ENCODE data around the gene SLC13A3. TPM values are rescaled to one million over a fixed set of nuclear protein-coding genes. Genes with fewer than 3 reads are reported as not detected.
A peak's percentile ranks its signal among the peaks of the same experiment; 100 is the strongest.

The SLC13A3 gene
- polyA plus RNA-seq, 1 donor = 3.7 TPM

- no CpG with 5 or more reads among the region's 5 CpGs for WGBS (ENCODE audit: insufficient coverage, low lambda C conversion rate)
Measured at GRCh38 chr20:46570956-46571355, 80.3 kb downstream of the SLC13A3 start.

DNA sequence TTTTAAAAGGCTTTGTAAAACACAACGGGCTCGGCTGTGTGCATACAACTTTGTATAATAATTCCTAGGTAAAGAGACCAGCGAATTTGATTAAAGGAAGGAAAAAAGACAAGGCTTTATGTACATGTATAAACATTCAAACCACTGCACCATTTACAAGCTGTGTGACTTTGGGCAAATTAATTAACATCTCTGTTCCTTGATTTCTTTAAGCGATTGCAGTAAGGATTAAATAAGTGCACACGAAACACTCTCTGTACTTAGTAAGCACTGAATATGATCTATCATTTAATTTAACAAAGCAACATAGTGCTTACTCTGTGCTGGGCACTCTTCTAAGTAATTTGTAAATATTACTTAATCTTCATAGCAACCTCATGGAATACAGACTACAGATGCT is 81.3 kb downstream of the SLC13A3 start:
- no peak for DNase-seq
- Histone ChIP-seq H3K27ac (ENCODE audit: low read length) (no peak overlapping the region), H3K36me3 (ENCODE audit: control insufficient read depth, insufficient read depth, low read length) (no peaks in the 10 kb centered on the region), H3K27me3 (ENCODE audit: control insufficient read depth, insufficient read depth, low read length) (no peaks in the 10 kb centered on the region), H3K9me3 (ENCODE audit: control insufficient read depth, low read depth, low read length) (no peaks in the 10 kb centered on the region), H3K4me1 (ENCODE audit: control insufficient read depth, insufficient read depth, low read length) (no peaks in the 10 kb centered on the region), H3K4me3 (ENCODE audit: low read length) (no peak overlapping the region)
- 100% methylated on average over 3 of the region's 5 CpGs for whole genome bisulfite sequencing (ENCODE audit: insufficient coverage, low lambda C conversion rate)

More at GRCh38 chr20:46570956-46571355, 80.3 kb downstream of the SLC13A3 start:
- no peaks in the 10 kb centered on the region for H3K27me3 ChIP-seq (ENCODE audit: control insufficient read depth, insufficient read depth, low read length)
- H3K9me3 ChIP-seq (ENCODE audit: control insufficient read depth, low read depth, low read length) = no peaks in the 10 kb centered on the region
- no peaks in the 10 kb centered on the region for H3K36me3 ChIP-seq (ENCODE audit: control insufficient read depth, insufficient read depth, low read length)
- H3K4me3 ChIP-seq (ENCODE audit: low read length) = no peak overlapping the region
- H3K27ac ChIP-seq (ENCODE audit: low read length) = no peak overlapping the region
- no peaks in the 10 kb centered on the region for H3K4me1 ChIP-seq (ENCODE audit: control insufficient read depth, insufficient read depth, low read length)
- no peak for DNase-seq

DNA sequence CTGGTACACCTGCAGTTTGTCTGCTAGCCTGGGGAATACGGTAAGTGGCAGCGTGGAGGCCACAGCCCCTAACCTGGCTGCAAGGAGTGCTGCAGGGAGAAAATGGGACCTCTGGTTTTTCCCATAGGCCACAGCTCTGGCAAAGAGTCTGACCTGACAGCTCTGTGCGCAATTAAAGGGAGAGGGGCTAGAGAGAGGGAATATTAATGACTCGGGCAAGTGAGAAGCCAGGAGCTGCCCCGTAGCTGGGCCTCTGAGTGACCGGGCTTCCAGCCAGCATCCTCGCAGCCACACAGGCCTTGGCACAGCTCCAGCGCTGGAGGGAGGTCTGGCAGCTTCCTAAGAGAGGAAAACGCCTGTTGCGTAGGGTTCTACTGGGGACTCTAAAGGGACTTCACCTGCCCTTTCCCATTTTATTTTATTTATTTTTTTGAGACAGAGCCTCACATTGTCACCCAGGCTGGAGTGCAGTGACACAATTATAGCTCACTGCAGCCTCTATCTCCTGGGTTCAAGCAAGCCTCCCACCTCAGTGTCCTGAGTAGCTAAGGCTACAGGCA is 82.6 kb downstream of the SLC13A3 start:
- Histone ChIP-seq H3K27ac (ENCODE audit: low read length) (no peak overlapping the region), H3K4me3 (ENCODE audit: low read length) (no peak overlapping the region), H3K27me3 (ENCODE audit: control insufficient read depth, insufficient read depth, low read length) (no peaks in the 10 kb centered on the region), H3K4me1 (ENCODE audit: control insufficient read depth, insufficient read depth, low read length) (no peaks in the 10 kb centered on the region), H3K9me3 (ENCODE audit: control insufficient read depth, low read depth, low read length) (no peaks in the 10 kb centered on the region), H3K36me3 (ENCODE audit: control insufficient read depth, insufficient read depth, low read length) (no peaks in the 10 kb centered on the region)
- no CpG with 5 or more reads among the region's 10 CpGs for WGBS (ENCODE audit: insufficient coverage, low lambda C conversion rate)
- DNase-seq = peak; percentile 44 to 52

DNA sequence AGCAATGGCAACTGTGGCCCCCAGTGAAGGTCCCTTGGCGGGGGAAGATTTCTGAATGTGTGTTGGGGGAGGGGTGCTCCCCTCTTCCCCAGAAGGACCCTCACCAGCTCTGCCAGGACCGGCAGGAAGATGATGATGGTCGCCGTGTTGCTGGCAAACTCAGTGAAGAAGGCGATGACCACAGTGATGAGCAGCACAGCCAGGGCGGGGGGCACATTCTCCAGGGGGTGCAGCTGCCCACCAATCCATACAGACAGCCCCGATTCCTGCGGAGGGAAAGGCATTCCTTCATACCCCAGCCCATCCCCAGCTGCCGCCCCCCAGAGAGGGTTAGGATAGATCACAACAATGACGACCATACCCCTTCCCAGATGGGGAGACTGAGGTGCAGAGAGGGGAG is 85.1 kb downstream of the SLC13A3 start:
- Histone ChIP-seq H3K4me3 (ENCODE audit: low read length) (no peak overlapping the region), H3K4me1 (ENCODE audit: control insufficient read depth, insufficient read depth, low read length) (peaks cover 5% of the 10 kb centered on the region), H3K36me3 (ENCODE audit: control insufficient read depth, insufficient read depth, low read length) (no peaks in the 10 kb centered on the region), H3K27ac (ENCODE audit: low read length) (no peak overlapping the region), H3K27me3 (ENCODE audit: control insufficient read depth, insufficient read depth, low read length) (no peaks in the 10 kb centered on the region), H3K9me3 (ENCODE audit: control insufficient read depth, low read depth, low read length) (no peaks in the 10 kb centered on the region)
- DNase-seq = no peak
- no CpG with 5 or more reads among the region's 10 CpGs for WGBS (ENCODE audit: insufficient coverage, low lambda C conversion rate)

- Histone ChIP-seq H3K4me3 (ENCODE audit: low read length) (no peak overlapping the region), H3K9me3 (ENCODE audit: control insufficient read depth, low read depth, low read length) (no peaks in the 10 kb centered on the region), H3K27me3 (ENCODE audit: control insufficient read depth, insufficient read depth, low read length) (no peaks in the 10 kb centered on the region), H3K27ac (ENCODE audit: low read length) (no peak overlapping the region), H3K36me3 (ENCODE audit: control insufficient read depth, insufficient read depth, low read length) (no peaks in the 10 kb centered on the region), H3K4me1 (ENCODE audit: control insufficient read depth, insufficient read depth, low read length) (peaks cover 5% of the 10 kb centered on the region)
- peak; percentile 54 to 65 for DNase-seq
- WGBS (ENCODE audit: insufficient coverage, low lambda C conversion rate) = no CpG with 5 or more reads among the region's 7 CpGs
Measured at GRCh38 chr20:46564241-46564957, 86.9 kb downstream of the SLC13A3 start.

DNA sequence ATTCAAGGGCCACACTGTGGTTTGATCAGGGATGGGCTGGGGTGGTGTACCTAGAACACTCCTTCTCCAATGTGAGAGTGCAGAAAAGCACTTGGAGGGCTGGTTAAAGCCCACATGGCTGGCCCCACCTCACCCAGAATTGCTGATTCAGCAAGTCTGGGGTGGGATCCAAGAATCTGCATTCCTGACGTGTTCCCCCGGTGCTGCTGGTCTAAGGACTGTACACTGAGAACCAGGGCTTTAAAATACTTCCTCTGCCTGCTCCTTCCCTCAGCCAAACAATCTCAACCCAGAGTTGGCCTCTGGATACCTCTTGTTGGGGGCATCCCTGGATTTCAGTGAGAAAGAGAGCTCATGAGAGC is 87.4 kb downstream of the SLC13A3 start:
- WGBS (ENCODE audit: insufficient coverage, low lambda C conversion rate) = no CpG with 5 or more reads among the region's 2 CpGs
- DNase-seq = no peak

DNA sequence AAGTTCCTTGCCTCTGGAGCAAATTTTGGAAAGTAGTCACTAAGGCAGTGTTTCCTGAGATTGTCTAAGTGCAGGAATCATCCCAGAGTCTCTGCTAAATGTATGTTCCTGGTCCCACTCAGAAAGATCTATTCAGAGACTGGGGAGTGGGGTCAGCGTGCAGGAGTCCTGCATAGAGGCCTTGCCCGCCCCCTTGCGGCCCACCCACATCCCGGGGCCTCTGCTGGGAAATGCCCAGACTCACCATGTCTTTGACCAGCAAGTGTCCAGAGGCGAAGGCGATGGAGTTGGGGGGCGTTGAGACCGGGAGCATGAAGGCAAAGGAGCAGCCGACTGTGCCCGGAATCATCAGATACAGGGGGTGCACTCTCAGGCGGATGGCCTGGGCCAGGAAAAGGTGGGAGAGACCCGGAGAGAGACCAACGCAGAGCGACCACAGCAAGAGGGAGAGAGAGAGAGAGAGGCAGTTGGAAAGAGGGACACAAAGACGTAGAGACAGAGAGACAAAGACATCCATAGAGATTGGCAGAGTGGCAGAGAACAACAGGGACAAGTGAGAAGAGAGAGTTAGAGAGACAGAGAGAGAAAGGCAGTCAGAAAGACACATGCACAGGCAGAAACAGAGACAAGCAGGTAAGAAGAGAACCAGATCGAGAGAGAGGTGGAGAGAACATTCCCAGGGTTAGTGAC is 87.9 kb downstream of the SLC13A3 start:
- Histone ChIP-seq H3K4me3 (ENCODE audit: low read length) (no peak overlapping the region), H3K4me1 (ENCODE audit: control insufficient read depth, insufficient read depth, low read length) (peaks cover 5% of the 10 kb centered on the region)
- DNase-seq = no peak

More for the DNA sequence above, 87.4 kb downstream of the SLC13A3 start:
- no peaks in the 10 kb centered on the region for H3K27me3 ChIP-seq (ENCODE audit: control insufficient read depth, insufficient read depth, low read length)
- no peak overlapping the region for H3K4me3 ChIP-seq (ENCODE audit: low read length)
- H3K36me3 ChIP-seq (ENCODE audit: control insufficient read depth, insufficient read depth, low read length) = no peaks in the 10 kb centered on the region
- peaks cover 5% of the 10 kb centered on the region for H3K4me1 ChIP-seq (ENCODE audit: control insufficient read depth, insufficient read depth, low read length)
- no peak overlapping the region for H3K27ac ChIP-seq (ENCODE audit: low read length)
- no peaks in the 10 kb centered on the region for H3K9me3 ChIP-seq (ENCODE audit: control insufficient read depth, low read depth, low read length)

DNA sequence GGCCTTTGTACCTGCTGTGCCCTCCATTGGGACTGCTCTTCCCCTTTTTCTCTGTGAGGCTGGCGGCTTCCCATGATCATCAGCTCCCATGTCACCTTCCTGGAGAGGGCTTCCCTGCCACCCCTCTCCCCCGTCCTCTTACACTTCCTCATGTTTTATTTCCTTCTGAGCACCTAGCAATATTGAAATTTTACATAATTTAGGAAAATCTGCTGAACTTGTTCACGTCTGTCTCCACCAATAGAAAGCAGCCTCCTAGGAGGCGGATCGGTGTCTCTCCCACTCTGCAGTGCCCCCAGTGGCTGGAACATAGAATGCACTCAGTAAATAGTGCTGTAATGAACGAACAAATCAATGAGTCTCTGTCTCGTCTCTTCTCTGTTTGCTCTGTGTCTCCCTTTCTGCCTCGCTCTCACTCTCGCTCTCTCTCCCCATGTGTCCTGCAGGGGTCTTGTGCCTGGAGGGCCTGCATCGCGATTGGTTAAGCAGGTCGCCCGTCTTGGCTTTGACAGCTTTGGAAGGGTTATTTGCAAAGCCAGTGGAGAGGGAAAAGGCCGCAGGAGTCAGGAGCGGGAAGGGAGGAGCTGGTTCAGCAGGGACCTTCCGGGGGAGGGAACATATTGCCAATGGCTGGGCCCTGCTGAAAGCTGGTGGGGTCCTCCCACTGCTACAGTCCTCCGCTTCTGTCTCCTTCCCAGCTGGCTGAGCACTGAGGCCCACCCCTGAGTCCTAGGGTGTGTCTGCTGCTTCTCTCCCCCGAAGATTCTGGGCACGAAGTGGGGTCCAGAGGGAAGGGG is 88.7 kb downstream of the SLC13A3 start:
- peak; percentile 69 to 83 for DNase-seq

More for the DNA sequence above, 87.9 kb downstream of the SLC13A3 start:
- Histone ChIP-seq H3K9me3 (ENCODE audit: control insufficient read depth, low read depth, low read length) (no peaks in the 10 kb centered on the region), H3K27ac (ENCODE audit: low read length) (peak overlapping the region; percentile 64), H3K36me3 (ENCODE audit: control insufficient read depth, insufficient read depth, low read length) (no peaks in the 10 kb centered on the region), H3K27me3 (ENCODE audit: control insufficient read depth, insufficient read depth, low read length) (no peaks in the 10 kb centered on the region)
- 94% methylated on average over 4 of the region's 16 CpGs for WGBS (ENCODE audit: insufficient coverage, low lambda C conversion rate)

GRCh38 chr20:46562009-46562372 is 89.3 kb downstream of the SLC13A3 start:
- Histone ChIP-seq H3K36me3 (ENCODE audit: control insufficient read depth, insufficient read depth, low read length) (no peaks in the 10 kb centered on the region), H3K27me3 (ENCODE audit: control insufficient read depth, insufficient read depth, low read length) (no peaks in the 10 kb centered on the region), H3K4me3 (ENCODE audit: low read length) (peak overlapping the region; percentile 36), H3K9me3 (ENCODE audit: control insufficient read depth, low read depth, low read length) (no peaks in the 10 kb centered on the region), H3K4me1 (ENCODE audit: control insufficient read depth, insufficient read depth, low read length) (peaks cover 5% of the 10 kb centered on the region), H3K27ac (ENCODE audit: low read length) (peak overlapping the region; percentile 64)
- WGBS (ENCODE audit: insufficient coverage, low lambda C conversion rate) = no CpG with 5 or more reads among the region's 5 CpGs
- no peak for DNase-seq

More for the DNA sequence above, 88.7 kb downstream of the SLC13A3 start:
- Histone ChIP-seq H3K4me1 (ENCODE audit: control insufficient read depth, insufficient read depth, low read length) (peaks cover 5% of the 10 kb centered on the region), H3K4me3 (ENCODE audit: low read length) (peak overlapping the region; percentile 36), H3K36me3 (ENCODE audit: control insufficient read depth, insufficient read depth, low read length) (no peaks in the 10 kb centered on the region), H3K27ac (ENCODE audit: low read length) (peak overlapping the region; percentile 64), H3K27me3 (ENCODE audit: control insufficient read depth, insufficient read depth, low read length) (no peaks in the 10 kb centered on the region), H3K9me3 (ENCODE audit: control insufficient read depth, low read depth, low read length) (no peaks in the 10 kb centered on the region)
- 50% methylated on average over 2 of the region's 19 CpGs for WGBS (ENCODE audit: insufficient coverage, low lambda C conversion rate)

All from large intestine (tissue), 3 donors.